C4-2B (cell line): Measurements from ENCODE around the gene OXLD1.

Experiments used
- CTCF ChIP-seq: fragments of 450-650 bp; conservative IDR thresholded peaks from 2 replicates; pipeline ENCODE4 v1.5.1; 2017; ENCODE audit warnings: mild to moderate bottlenecking
- ZFX ChIP-seq: fragments of 450-650 bp; IDR thresholded peaks from 2 replicates; pipeline ENCODE4 v1.6.1; 2017

- TF ChIP-seq CTCF (no peak), ZFX (no peak)
These were observed 42.4 kb upstream of the OXLD1 start for GRCh38 chr17:81708739-81709185.
